ENCODE data around the gene P2RX4.

DNA sequence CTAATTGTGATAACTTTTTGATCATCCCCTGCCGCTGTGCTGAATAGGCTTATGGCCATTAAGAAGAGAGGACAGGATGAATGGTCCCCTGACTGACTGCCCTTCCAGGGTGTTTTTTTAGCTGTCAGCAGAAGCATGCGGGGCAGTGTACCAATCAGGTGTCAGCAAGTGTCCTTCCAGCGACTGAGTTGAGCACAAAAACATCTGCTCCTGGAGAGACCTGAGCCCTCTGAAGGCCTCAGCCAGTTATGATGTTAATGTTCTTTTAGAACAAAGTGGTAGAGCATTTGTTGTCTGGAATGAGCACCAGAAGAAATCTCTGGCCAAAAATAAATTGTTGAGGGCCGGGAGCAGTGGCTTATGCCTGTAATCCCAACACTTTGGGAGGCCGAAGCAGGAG lies 39.8 kb upstream of the P2RX4 start:
- TF ChIP-seq, protein P1, sequence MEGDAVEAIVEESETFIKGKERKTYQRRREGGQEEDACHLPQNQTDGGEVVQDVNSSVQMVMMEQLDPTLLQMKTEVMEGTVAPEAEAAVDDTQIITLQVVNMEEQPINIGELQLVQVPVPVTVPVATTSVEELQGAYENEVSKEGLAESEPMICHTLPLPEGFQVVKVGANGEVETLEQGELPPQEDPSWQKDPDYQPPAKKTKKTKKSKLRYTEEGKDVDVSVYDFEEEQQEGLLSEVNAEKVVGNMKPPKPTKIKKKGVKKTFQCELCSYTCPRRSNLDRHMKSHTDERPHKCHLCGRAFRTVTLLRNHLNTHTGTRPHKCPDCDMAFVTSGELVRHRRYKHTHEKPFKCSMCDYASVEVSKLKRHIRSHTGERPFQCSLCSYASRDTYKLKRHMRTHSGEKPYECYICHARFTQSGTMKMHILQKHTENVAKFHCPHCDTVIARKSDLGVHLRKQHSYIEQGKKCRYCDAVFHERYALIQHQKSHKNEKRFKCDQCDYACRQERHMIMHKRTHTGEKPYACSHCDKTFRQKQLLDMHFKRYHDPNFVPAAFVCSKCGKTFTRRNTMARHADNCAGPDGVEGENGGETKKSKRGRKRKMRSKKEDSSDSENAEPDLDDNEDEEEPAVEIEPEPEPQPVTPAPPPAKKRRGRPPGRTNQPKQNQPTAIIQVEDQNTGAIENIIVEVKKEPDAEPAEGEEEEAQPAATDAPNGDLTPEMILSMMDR (conservative IDR thresholded peaks at IDR 0.05): no peak
- no peak for TF ChIP-seq EZH2 (IDR thresholded peaks at IDR 0.05; ENCODE audit: low read depth)

Data from PC-9 (cell line).